Hippocampal formation (tissue), 2 donors: ENCODE results near the gene GDF15.
"Not testable (repeated sequence)": the region's sequence is repeated elsewhere in the genome, so short reads cannot be mapped to it uniquely, and the experiment has no call there.

Source experiments
- DNase-seq, 2 donors: peaks; one replicate each; lab custom pipeline; 2025; lab: John Stamatoyannopoulos, UW

Gene GDF15

DNA sequence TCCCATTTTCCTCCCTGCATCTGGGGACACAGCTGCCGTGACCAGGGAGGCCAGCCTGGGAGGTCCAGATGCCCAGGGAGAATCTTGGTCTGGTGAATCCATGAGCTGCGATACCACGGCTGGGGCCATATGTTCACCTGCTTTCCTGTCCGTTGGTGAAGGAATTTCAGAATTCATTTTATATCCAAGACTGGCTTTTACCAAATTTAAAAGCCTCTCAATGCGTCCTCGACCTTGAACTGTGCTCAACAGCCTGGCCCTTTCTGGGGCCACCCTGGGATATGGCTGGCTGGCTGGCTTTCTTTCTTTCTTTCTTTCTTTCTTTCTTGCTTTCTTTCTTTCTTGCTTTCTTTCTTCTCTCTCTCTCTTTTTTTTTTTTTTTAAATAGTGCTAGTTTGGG lies 22.2 kb upstream of the GDF15 start:
- no peak for DNase-seq

DNA sequence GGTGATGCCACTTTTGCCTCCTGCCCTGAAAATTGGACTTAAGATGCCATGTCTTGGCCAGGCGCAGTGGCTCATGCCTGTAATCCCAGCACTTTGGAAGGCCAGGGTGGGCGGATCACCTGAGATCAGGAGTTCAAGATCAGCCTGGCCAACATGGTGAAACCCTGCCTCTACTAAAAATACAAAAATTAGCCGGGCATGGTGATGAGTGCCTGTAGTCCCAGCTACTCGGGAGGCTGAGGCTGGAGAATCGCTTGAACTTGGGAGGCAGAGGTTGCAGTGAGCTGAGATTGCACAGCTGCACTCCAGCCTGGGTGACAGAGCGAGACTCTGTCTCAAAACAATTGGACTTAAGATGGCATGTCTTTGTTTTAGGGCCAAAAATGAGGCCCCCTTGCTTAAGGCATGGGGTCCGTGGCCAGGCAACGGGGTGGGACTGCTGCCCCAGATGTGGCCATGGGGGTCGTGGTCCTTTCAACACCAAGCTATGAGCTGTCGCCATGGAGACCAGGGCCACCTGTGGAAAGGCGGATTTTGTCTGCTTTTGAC lies 21.6 kb upstream of the GDF15 start:
- DNase-seq: not testable (repeated sequence)

DNA sequence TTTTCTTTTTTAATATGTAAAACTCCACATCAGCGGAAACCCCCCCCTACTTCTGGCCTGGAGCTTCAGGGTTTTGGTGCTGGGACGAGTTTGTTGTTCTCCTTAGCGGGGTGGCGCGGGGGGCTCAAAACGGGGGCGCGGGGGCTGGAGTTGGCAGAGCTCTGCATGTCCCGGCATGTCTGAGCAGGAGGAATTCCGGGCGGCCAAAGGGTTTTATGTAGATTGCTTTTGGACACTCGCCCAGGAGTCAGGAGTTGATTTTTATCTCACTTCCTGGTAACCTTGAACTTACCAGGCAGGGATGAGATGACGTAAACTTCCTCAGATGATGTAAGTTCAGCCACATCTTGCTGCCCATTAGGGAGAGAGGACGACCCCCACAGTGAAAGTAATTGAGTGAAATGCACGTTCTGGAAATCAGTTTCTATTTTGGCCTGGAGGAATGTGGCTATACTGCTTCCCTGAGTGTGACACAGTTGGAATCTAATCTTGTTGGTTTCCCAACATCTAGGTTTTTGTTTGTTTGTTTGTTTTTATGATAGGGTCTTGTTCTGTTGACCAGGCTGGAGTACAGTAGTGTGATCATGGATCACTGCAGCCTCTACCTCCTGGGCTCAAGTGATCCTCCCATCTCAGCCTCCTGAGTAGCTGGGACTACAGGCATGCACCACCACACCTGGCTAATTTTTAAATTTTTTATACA lies 21.0 kb upstream of the GDF15 start:
- no peak for DNase-seq

DNA sequence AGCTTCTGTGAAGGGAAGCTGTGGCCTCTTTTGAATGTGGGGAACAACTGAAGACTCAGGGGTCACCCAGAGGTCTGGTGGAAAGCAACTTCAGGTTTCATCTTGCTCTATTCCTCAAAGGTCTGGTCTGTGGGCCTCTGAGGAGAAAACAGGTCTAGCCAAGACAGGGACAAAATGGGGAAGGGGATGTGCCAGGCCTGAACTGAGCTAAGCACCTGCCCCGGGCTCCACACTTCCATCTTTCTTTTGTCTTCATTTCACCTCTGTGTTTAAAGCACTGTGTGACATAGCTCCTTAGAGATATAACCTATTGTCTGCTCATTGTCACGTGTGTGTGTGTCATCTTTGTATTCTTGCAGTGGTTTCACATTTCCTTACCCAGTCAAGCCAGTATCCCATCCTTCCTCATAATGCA lies 19.9 kb upstream of the GDF15 start:
- DNase-seq: no peak

DNA sequence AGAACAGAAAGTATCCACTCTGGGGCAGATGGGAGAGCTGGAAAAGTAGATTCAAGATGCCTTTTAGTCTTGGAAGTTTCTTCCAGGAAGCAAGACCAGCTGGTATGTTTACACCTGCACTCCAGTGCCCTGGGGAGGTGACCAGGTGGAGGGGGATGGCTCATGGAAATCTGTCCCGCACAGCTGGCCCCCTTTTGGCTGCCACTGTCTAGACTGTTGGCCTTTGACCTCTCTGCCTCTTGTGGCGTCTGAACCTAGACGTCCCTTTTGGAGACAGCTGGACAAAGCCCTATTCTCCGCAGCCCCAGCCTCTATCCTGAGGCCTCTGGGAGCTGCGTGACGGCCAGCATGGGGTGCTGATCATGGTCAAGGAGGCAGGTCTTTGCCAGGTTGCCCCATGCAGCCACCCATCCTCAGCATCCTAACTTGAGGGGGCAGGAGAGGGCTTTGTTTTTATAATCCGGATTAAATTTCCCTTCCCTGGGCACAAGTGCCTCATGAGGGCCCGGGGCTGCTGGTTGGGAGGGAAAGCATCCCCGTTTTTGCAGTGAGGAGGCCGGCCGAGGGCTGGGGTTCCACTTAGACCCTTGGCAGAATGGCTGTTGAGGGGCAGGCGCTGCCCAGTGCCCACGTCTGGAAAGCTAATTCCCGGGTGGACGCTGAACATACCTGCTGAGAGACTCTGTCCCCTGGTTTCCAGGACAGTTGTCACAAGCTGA lies 17.3 kb upstream of the GDF15 start:
- DNase-seq: no peak

DNA sequence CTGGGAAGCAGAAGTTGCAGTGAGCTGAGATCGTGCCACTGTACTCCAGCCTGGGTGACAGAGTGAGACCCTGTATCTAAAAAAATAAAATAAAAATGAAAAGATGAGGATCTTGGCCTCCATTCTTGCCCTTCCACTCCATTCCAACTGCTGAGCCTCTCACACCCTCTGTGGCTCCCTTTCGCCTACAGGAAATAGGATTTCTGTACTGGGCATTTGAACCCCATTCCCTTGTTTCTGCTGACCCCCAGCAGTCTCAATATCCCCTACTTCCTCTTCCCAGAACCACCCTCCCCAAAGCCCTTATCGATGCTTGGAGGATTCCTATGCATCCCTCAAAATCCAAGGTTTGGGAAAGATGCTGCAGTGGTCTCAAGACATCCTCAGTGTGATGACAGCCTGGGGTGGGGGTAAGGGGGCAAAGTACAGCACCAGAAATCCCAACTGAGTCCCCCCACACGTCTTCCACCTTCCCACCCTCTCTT lies 12.5 kb upstream of the GDF15 start:
- DNase-seq: no peak

DNA sequence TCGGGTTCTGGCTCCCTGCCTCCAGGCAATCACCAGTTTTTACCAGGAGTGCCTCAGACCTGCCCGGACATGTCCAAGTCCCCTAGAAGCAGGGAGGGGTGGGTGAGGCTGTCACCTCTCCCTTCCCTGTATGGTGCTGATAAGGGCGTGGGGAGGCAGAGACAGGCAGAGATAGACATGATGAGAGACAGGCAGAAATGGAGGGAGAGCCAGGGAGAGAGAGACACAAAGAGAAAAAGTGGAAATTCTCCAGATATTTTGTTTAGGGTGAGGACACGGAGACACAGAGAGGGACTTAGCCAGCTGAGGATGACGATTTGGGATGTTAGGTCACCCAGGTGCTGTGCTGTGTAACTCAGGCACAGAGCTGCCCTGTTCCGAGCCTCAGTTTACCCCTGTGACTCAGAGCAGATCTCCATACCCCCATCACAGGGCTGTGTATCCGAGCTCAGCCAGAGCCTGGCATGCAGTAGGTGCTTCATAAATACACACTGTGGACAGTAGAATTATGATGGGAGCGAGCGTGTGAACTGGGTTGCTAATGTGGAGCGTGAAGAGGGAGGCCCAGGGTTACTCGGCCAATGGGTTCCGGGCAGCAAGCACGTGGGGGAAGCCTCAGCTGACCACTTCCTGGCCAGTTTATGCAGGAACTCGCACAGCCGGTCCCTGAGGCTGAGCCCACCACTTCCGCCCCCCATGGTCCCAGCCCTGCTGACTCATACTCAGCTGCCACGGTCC lies 11.9 kb upstream of the GDF15 start:
- DNase-seq: peak; percentile 31 to 36

DNA sequence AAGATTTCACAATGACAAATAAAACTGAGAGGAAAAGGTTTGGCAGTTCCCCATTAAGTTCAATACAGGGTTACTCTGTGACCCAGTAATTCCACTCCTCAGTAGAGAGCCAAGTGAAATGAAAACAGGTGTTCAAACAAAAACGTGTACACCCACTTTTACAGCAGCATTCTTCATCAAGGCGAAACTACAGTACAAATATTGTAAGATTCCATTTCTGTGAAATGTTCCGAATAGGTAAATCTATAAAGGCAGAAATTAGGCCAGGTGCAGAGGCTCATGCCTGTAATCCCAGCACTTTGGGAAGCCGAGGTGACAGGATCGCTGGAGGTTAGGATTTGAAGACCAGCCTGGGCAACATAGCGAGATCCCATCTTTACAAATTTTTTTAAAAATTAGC lies 8.9 kb upstream of the GDF15 start:
- DNase-seq: no peak

DNA sequence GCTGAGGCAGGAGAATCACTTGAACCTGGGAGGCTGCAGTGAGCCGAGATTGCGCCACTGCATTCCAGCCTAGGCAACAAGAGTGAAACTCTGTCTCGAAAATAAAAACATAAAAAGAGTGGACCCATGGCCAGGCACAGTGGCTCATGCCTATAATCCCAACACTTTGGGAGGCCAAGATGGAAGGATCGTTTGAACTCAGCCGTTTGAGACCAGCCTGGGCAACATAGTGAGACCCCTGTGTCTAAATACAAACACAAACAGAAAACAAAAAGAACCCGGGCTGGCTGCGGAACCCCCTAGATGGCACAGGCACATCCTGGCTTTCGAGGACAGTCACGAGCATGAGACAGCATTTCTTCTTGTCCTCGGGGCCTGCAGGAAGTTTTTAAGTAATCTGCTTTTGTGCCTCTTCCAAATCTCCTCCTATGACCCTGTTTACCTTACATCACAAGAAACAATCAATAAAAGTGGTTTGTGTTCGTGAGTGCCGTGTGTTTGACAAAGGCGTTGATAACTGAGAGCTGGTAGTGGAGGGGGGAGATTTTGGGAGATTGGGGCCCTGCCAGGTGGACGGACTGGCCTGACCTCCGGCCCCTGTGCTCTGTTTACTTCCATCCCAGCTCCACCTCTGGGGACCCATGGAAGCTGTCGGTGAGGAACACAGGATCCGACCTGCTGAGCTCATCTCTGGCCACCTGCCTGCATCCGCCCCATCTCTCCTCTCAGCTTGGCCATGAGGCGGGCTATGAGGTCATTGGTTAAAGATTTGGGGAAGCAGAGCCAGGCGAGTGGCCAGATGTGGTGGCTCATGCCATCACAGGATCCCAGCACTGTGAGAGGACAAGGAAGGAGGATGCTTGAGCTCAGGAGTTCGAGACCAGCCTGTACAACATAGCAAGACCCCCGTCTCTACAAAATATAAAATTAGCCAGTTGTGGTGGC lies 5.9 kb upstream of the GDF15 start:
- DNase-seq: no peak

DNA sequence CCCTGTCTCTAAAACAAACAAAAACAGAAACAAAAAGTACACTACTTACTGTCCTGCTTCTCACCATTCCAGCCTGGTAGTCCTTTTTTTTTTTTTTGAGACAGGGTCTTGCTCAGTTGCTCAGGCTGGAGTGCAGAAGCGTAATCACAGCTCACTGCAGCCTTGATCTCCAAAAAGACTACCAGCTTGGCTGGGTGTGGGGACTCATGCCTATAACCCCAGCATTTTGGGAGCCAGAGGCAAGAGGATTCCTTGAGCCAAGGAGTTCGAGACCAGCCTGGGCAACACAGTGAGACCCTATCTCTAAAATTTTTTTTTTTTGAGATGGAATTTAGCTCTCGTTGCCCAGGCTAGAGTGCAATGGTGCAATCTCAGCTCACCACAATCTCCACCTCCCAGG lies 5.1 kb upstream of the GDF15 start:
- DNase-seq: no peak

DNA sequence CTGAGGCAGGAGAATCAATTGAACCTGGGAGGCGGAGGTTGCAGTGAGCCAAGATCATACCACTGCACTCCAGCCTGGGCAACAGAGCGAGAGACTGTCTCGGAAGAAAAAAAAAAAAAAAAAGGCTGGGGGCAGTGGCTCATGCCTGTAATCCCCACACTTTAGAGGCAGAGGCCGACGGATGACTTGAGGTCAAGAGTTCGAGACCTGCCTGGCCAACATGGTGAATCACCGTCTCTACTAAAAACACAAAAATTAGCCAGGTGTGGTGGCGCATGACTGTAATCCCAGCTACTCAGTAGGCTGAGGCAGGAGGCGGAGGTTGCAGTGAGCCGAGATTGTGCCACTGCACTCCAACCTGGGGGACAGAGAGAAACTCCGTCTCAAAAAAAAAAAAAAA lies 2.3 kb upstream of the GDF15 start:
- DNase-seq: not testable (repeated sequence)

DNA sequence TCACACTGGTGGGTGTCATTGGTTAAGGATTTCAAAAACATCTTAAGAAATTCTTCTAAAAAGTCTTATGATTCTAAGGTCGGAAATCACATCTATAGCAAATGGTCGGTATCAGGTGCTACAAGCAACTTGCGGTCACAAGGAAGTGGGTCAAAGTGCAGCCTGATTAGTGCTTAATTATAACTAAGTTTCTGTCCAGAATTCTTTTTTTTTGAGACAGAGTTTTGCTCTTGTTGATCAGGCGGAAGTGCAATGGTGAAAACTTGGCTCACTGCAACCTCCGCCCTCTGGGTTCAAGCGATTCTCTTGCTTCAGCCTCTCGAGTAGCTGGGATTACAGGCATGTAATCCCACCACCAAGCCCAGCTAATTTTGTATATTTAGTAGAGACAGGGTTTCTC lies 1.2 kb upstream of the GDF15 start:
- DNase-seq: no peak

DNA sequence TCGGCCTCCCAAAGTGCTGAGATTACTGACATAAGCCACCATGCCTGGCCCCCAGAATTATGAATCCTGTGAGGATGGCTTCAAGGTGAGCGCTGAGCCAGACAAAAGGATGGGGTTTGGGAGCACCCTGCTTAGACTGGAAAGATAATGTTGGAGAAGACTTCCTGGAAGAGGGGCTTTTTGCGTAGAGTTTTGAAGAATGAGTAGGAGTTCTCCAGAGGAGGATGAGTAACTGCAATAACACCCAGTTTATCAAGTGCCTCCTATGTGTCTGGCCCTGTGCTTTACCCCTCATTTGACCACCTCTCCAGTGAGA lies 641 bp upstream of the GDF15 start:
- DNase-seq: no peak

DNA sequence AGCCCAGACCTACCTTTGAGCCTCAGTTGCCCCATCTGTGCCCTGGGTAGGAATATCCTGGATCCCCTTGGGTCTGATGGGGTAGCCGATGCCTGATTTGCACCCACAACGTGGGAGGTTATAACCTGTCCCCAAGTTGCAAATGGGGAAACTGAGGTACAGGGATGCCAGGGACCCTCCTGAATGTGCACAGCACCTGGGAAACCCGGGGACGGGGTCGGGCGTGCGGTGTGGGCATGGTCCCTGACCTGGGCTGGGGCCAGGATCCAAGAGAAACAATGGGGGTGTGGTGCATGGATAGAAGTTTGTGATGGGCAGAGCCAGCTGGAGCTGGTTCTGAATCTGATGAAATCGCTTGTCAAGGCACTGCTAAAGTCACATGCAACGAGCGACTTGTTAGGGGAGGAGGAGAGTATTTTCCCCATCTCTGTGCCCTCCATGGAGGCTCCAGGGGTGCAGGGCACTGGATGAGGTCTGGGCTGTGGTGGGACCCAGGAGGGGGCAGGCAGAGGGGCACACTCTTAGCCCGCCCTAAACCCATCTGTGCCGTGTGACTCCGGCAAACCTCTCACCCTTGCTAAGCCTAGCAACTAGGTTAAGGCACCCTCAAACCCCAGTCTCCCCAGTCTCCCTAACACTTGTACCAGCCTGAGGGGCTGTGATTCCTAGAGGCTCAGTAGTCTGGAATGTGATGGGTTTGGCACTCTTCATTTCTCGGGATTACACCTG lies 749 bp downstream of the GDF15 start:
- DNase-seq: no peak

DNA sequence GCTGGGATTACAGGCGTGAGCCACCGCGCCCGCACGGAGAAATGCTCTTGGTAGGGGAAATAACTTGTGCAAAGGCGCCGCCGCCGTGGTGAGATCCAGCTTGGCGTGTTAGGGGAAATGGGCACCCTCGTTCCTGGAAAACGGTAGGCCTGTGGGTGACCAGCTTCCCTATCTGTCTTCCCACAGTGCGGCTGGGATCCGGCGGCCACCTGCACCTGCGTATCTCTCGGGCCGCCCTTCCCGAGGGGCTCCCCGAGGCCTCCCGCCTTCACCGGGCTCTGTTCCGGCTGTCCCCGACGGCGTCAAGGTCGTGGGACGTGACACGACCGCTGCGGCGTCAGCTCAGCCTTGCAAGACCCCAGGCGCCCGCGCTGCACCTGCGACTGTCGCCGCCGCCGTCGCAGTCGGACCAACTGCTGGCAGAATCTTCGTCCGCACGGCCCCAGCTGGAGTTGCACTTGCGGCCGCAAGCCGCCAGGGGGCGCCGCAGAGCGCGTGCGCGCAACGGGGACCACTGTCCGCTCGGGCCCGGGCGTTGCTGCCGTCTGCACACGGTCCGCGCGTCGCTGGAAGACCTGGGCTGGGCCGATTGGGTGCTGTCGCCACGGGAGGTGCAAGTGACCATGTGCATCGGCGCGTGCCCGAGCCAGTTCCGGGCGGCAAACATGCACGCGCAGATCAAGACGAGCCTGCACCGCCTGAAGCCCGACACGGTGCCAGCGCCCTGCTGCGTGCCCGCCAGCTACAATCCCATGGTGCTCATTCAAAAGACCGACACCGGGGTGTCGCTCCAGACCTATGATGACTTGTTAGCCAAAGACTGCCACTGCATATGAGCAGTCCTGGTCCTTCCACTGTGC lies 2.4 kb downstream of the GDF15 start:
- DNase-seq: peak; percentile 2 to 67

DNA sequence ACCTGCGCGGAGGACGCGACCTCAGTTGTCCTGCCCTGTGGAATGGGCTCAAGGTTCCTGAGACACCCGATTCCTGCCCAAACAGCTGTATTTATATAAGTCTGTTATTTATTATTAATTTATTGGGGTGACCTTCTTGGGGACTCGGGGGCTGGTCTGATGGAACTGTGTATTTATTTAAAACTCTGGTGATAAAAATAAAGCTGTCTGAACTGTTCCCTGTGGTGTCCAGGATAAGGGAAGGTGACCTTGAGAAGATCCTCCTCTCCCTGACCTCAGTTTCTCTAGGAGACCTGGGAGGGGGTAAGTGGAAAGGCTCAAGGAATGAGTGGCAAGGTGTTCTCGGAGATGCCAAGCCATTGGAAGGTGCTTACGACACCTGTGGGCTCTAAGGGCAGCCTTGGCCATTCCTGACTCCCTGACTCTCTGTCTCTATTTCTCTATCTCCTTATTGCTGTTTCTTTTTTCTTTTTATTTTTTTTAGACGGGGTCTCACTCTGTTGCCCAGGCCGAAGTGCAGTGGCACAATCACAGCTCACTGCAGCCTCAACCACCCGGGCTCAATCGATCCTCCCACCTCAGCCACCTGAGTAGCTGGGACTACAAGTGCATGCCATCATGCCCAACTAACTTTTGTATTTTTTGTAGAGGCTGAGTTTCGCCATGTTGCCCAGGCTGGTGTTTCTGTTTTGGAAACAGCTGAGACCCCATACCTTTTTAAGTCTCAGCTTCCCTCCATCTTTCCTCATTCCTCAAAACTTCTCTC lies 3.2 kb downstream of the GDF15 start:
- DNase-seq: no peak

DNA sequence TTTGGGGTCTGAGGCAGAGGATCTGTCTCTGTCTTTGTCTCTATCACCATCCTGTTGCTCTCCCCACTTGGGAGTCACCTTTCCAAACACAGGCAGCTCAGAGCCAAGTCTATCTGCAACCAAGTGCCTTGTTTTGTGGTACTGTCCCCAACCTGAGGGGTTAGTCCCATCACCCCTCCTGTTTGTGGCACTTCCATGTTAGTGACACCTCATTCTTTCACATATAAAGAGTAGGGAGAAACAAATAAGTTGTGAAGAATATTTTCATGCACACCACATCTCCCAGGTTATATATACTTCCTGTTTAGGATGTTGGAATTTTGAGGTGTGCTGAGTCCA lies 3.7 kb downstream of the GDF15 start:
- no peak for DNase-seq

DNA sequence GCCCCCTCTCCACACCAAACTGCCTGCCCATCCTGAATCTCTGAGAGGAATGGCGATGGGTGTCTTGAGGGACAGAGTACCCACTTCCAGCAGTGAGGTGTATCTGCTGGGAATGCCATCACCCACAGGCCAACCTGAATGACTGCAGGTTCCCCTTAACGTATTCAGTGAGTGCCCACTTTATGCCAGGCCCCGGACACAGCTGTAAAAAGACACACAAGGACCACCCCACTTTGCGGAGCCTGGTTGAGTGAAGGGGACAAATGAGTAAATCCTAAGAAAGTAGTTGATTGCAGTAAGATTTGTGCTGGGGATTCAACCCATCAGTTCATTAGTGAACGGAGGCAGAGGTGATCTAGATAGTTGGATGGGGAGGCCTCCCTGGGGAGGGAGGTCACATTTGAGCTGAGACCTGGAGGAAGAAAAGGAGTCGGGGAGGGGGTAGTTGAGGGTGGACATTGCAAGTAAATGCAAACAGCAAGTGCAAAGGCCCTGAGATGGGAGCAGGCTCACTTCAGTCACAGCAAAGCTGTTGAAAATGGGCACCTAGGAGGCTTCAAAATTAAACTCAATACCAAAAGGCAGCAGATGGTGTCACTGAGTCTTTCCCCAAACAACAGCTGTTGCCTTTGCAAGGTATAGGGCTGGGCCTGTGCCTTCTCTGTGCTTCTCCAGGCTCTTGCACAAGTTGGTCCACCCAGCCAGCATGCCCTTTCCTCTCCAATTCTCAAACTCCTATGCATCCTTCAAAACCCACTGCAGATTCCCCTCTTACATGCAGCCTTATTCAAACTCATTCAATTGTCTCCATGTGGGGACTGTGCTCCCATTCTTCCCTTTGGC lies 4.3 kb downstream of the GDF15 start:
- no peak for DNase-seq
